Umbilical cord (tissue), 2 donors: Measurements from ENCODE around the gene TMCC1. TPM values are rescaled to one million over a fixed set of nuclear protein-coding genes. Genes with fewer than 3 reads are reported as not detected.
"Not testable (repeated sequence)": the region's sequence is repeated elsewhere in the genome, so short reads cannot be mapped to it uniquely, and the experiment has no call there.

ENCODE experiments used
- DNase-seq: peaks from one replicate; pipeline ENCODE4 v3.0.0-alpha.2; 2015; ENCODE audit warnings: low spot score
- total RNA-seq: library from RNA; depleted of rRNA; stranded (reverse); fragments of >200 nt; gene quantifications from one replicate; pipeline ENCODE4 v1.2.3, GENCODE V29; 2014; ENCODE audit warnings: low replicate concordance; ENCODE audit not compliant: insufficient read depth

The TMCC1 gene
- total RNA-seq, 1 donor from 2014 or later: 45.3 TPM

GRCh38 chr3:129836381-129837064 is 57.0 kb downstream of the TMCC1 start:
- DNase-seq: no peak

- DNase-seq: no peak
These were observed 58.3 kb downstream of the TMCC1 start for GRCh38 chr3:129835198-129835597.

- no peak for DNase-seq
These were observed 58.9 kb downstream of the TMCC1 start for GRCh38 chr3:129834580-129834979.

GRCh38 chr3:129831942-129832341 is 61.6 kb downstream of the TMCC1 start:
- DNase-seq: not testable (repeated sequence)

GRCh38 chr3:129831503-129831902 is 62.0 kb downstream of the TMCC1 start:
- no peak for DNase-seq

- DNase-seq: peak; percentile 86
These were observed 63.9 kb downstream of the TMCC1 start for GRCh38 chr3:129829640-129830039.

GRCh38 chr3:129827765-129828164 is 65.7 kb downstream of the TMCC1 start:
- DNase-seq: no peak

- DNase-seq: peak; percentile 29
These were observed 68.5 kb downstream of the TMCC1 start for GRCh38 chr3:129824926-129825541.

GRCh38 chr3:129822679-129823078 is 70.8 kb downstream of the TMCC1 start:
- no peak for DNase-seq

GRCh38 chr3:129822241-129822640 is 71.3 kb downstream of the TMCC1 start:
- no peak for DNase-seq

GRCh38 chr3:129820587-129820986 is 72.9 kb downstream of the TMCC1 start:
- peak; percentile 16 for DNase-seq

- no peak for DNase-seq
These were observed 80.9 kb downstream of the TMCC1 start for GRCh38 chr3:129812589-129812988.

- DNase-seq: no peak
These were observed 84.2 kb downstream of the TMCC1 start for GRCh38 chr3:129809297-129809696.

- no peak for DNase-seq
These were observed 97.4 kb downstream of the TMCC1 start for GRCh38 chr3:129796146-129796545.

GRCh38 chr3:129795186-129796010 is 98.1 kb downstream of the TMCC1 start:
- no peak for DNase-seq

GRCh38 chr3:129794311-129795185 is 99.0 kb downstream of the TMCC1 start:
- peak; percentile 70 for DNase-seq

- peak; percentile 34 for DNase-seq
These were observed 99.6 kb downstream of the TMCC1 start for GRCh38 chr3:129793942-129794310.

GRCh38 chr3:129793319-129793718 is 100.2 kb downstream of the TMCC1 start:
- DNase-seq: no peak

- no peak for DNase-seq
These were observed 110.0 kb downstream of the TMCC1 start for GRCh38 chr3:129783470-129783869.

- DNase-seq: no peak
These were observed 114.6 kb downstream of the TMCC1 start for GRCh38 chr3:129778871-129779270.

- DNase-seq: no peak
These were observed 115.7 kb downstream of the TMCC1 start for GRCh38 chr3:129777806-129778205.

GRCh38 chr3:129775870-129776269 is 117.6 kb downstream of the TMCC1 start:
- no peak for DNase-seq
